ENCODE results near the gene DNAI2. TPM values are rescaled to one million over a fixed set of nuclear protein-coding genes. Genes with fewer than 3 reads are reported as not detected.

The DNAI2 gene, protein sequence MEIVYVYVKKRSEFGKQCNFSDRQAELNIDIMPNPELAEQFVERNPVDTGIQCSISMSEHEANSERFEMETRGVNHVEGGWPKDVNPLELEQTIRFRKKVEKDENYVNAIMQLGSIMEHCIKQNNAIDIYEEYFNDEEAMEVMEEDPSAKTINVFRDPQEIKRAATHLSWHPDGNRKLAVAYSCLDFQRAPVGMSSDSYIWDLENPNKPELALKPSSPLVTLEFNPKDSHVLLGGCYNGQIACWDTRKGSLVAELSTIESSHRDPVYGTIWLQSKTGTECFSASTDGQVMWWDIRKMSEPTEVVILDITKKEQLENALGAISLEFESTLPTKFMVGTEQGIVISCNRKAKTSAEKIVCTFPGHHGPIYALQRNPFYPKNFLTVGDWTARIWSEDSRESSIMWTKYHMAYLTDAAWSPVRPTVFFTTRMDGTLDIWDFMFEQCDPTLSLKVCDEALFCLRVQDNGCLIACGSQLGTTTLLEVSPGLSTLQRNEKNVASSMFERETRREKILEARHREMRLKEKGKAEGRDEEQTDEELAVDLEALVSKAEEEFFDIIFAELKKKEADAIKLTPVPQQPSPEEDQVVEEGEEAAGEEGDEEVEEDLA
- total RNA-seq, result not detected
- long read RNA-seq, result 0 reads

DNA sequence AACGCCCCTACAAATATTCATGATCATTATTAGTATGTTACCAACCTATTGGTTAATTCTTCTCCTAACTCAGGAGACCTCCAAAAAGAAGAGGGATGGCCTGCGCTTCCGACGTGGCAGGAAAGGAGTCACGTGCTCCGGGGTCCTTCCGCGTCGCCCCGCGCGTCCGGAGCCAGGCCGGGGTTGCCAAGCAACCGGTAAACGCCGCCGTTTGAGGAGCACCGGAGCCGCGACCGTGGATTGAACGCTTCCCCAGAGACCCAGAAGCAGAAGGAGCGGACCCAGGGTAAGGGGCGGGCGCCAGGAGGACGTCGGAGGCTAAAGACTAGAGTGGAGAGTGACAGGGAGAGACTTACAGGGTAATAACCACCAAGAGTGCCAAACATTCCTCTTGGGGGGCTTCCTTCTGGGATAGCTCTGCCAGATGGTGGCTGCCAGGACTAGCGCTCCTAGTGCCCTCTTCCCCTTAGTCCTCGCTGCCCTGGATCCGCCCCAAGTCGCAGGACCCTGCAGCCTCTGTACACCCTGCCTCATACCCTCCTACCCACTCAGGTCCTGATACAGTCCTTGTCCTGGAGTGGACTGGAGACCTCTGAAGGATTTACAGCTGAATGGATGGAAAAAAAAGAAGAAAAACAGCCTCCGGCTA, at the start of gene DNAI2:
Gene DNAI2, plus strand, starts transcription at position 175 of the 649 bp plus-strand sequence. CDS start 7,584 bp downstream, outside the sequence.
- no peak for ATAC-seq (ENCODE audit: poor library complexity)
- intact Hi-C loops (cut with DNase I), result no loop called here
- peak; percentile 54 for DNase-seq

DNA sequence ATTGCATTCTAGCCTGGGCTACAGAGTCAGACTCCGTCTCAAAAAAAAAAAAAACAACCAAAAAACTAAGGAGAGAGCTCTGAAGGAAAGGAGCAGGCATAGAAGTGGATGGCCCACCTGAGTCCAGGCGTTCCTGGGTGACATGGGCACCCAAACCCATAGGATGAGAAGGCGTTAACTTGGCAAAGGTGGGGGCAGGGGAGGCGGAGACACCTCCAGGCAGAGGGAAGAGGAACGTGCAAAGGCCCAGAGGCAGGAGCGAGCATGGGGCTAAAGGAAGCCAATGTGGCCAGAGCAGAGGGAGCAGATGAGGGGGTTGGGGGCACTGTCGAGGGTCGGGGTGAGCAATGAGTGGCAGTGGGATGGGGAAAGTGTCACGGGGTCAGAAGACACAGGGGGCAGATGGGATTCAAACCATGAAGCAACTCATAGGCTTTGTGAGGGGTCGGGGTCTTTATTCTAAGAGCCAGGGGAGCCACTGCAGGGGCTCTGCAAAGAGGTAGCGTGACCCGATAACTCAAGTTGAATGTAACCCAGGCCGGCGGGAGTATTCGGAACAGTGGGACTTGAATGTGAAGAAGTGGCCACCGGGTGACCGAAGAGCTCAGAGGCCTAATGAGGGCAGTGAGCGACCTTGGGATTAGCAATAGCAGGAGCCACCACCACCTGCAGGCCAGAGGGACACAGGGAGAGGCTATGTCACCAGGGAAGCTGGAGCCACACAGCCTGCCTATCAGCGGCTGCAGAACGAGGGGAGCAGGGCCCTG, 48.9 kb upstream of the DNAI2 start:
- DNase-seq (no peak), ATAC-seq (ENCODE audit: poor library complexity) (no peak)
- intact Hi-C loops (cut with DNase I), result no loop called here

DNA sequence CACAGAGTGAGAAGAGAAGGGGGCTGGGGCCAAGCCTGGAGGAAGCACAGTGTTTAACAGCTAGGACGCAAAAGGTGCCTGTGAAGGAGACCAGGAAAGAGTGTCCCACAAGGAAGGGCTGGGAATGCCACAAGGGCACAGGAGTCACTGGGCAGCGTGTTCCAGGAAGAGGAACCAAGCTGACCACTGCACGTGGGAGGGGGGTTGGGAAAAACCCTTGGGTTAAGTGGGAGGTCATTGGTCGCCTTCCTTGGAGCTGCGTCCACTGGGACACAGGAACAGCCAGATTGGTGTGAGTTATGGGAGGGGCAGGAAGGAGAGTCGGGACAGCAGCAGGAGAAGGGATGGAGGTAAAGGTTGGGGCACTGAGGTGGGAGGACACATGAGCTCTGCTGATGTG, 47.8 kb upstream of the DNAI2 start:
- intact Hi-C loops (cut with DNase I), result no loop called here
- ATAC-seq (ENCODE audit: poor library complexity) (no peak), DNase-seq (no peak)

DNA sequence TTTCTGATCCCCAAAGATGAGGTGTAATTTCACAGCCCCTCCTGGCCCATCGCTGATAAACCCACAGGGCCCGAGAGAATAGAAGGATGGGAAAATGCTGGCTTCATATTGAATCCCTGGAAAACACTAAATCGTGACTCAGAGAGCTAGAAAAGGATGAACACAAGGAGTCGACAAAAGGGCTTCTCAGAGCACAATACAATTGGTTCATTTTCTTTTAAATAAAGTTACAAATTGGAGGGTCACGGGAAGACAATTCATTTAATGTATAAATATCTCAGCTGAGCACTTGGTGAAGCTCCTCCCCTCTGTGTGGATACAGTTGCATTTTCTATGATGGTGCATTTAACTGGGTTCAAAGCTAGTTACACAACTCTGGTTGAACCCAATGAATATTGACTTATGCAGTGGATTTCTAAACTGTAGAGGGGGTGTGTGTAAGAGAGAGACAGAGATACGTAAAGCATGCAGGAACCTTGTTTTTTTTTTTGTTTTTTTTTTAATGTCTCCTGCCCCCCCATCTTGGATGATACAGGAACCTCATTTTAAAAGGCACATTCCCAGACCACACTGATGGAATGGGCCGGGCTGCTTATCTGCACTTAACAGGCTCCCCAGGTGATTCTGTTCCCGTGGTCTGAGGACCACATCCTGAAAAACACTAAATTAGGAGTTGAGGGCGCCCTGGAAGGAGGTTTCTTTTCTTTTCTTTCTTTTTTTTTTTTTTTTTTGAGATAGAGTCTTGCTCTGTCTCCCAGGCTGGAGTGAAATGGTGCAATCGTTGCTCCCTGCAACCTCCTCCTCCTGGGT, 46.6 kb upstream of the DNAI2 start:
- ATAC-seq (ENCODE audit: poor library complexity) (no peak), DNase-seq (no peak)
- intact Hi-C loops (cut with DNase I), result no loop called here

DNA sequence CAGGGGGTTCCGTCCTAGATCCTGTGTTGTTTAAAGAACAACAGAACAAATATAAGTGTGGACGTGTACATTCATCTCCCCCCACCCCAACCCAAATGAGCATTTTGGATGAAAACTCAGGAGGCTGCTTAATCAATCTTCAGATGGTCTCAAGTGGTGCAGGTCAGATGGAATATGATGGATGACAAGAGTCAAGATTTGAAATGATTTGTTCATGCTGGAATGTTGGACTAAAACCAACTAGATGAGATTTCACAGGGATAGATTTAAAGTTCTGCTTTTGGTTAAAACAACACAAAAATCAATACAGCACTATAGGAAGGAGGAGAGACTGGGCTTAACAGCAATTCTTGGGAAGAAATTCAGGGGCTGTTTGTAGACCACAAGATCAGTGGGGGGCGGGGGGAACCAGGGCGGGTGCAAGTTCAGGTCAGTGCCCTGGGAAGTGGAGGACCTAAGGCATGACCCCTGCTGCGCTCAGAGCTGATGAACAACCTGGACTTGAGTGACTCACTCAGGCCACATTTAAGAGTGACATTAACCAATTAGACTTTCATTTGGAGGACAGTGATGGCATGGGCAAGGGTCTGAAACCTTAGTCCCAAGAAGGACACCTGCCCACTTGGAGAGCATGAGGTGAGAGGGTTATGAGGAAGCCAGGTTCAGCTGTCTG, 45.6 kb upstream of the DNAI2 start:
- no peak for DNase-seq
- ATAC-seq (ENCODE audit: poor library complexity), result no peak
- intact Hi-C loops (cut with DNase I), result no loop called here

DNA sequence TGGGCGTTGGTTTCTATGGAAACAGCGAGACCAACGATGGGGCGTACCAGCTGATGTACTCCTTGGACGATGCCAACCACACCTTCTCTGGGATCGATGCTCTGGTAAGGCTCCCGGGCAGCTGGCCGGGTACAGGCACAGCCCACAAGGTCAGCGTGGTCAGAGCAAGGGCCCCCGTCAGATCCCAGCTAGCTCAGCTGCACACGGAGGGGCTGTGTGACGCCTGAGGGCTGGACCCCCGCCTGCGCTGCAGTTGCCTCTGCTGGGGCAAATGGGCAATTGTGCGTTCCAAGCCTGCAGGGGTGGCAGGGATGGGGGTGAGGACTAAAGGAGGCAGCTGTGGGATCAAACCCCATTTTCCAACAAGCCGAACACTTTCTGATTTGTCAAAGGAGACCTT, 43.1 kb upstream of the DNAI2 start:
- no peak for ATAC-seq (ENCODE audit: poor library complexity)
- no peak for DNase-seq
- intact Hi-C loops (cut with DNase I), result no loop called here

DNA sequence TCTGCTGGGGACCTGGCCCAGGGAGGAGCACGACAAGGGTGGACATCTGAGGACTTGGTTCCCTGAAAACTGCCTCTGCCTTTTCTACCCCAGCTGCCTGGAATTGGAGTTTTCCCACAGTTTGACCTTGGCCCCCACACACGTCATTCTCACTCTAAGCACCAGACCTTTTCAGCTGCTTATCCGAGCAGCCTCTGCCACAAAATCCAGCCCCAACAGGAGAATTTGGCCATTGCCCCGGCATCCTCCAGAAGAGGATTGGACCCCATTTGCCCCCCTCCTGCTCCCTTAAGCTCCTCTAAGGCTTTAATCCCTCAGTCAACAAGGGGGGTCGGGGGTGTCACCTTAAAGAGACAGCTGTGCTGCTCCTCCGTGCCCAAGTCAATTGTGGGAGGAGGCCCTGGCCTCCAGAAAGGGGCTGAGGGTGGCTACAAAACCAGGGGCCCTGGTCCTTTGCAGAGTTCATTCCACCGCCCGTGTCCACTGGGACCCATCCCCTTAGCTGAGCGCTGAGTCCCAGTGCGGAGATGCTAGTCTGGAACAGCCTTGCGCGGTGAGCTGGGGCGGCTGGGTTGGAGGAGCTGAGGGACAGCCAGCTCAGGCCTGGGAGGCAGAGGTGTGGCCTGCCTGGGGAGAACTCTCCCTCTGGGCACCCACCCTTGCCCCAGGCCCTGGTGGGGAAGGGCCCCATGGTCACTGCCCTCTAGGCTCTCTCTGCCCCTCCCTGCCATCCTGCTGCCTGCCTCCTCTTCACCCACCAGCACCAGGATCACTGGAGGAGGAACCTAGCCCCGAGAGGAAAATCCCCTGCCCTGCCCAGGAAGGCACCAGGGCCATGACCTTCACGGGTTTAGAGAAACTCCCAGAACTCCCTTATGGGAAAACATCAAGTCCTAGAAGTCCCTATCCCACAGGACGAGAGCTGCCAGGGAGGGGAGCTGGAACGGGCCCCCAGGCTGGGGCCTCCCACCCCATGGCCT, 41.8 kb upstream of the DNAI2 start:
- ATAC-seq (ENCODE audit: poor library complexity) (no peak), DNase-seq (no peak)
- intact Hi-C loops (cut with DNase I), result no loop called here

DNA sequence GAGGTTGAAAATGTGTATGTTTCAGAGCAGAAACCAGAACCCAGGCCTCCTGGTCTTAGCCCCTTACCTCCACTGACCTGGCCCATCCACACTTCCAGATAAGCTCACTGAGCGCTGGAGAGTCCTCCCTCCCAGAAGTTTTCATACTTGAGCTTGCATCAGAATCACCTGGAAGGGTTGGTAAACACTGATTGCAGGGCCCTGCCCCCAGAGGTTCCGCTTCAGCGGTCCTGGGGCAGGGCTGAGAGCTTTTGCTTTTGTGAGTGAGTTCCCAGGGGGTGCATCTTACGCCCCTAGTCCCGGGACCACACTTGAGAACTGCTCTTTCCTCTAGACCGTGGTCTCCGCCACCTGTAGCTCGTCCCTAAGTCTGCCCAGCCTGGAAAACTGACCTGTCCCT, 40.1 kb upstream of the DNAI2 start:
- intact Hi-C loops (cut with DNase I), result no loop called here
- DNase-seq, result no peak
- no peak for ATAC-seq (ENCODE audit: poor library complexity)

DNA sequence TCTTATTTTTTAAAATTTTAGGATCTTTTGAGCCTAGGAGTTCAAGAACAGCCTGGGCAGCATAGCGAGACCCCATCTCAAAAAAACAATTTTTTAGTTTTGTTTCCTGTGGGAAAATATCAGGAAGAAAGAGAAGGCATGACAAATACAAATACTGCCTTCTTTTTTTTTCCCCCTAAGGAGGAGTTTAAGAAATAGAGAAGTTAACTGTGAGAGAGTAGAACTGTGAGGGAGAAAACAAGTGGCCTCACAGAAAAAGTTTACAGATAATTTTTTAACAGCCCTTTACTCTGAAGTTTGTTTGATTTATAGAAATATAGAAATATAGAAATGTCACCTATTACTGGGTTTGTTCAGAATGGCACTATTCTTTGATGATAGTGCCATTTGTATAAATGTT, 39.5 kb upstream of the DNAI2 start:
- intact Hi-C loops (cut with DNase I), result no loop called here
- ATAC-seq (ENCODE audit: poor library complexity), result no peak

DNA sequence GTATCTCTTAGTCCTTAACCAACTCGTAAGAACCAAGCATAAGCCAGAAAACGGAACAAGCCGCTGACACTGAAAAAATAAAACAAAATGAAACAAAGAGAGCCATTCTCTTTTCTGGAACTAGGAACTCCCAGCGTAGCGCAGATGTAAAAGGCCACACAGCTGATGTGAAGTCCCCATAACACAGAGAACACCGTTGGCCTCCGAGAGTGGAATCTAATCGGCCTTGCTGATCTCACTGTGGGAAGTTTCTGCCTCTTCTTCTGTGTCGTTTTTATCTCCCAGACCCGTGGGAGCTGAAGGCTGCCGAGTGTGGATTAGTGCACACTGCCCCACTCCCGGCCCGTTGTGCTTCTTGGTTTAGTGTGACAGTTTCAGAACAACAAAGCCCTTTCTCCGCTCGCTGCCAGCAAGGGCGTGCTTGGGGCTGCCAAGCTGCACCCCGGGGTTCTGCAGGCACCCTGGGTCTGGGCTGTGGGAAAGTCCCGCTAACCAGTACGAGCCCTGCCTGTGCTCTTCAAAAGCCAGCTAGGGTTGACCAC, 38.9 kb upstream of the DNAI2 start:
- ATAC-seq (ENCODE audit: poor library complexity), result peak; percentile 47
- intact Hi-C loops (cut with DNase I), result no loop called here
- no peak for DNase-seq

More for the DNA sequence above, 39.5 kb upstream of the DNAI2 start:
- no peak for DNase-seq

DNA sequence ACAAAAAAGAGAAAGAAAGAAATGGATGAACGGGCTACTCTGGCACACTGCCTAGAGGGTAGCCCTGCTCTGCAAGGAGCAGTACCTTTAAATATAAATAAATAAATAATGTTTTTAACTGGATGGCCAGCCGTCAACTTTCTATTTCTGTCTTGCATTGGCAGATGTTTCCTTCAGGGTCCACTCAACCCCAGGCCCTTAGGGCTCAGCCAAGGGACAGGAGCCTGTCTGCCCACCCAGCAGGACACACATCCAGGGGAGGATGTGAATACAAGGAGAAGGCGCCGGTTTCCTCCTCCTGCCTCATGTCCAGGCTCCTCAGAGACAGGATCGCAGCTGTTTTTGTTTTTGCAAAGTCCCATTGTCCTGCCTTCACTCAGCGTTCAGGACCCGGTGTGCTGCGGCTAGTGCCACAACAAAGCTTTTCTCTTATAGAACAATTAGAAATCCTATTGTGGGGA, 38.1 kb upstream of the DNAI2 start:
- no peak for DNase-seq
- intact Hi-C loops (cut with DNase I), result no loop called here
- peak; percentile 35 for ATAC-seq (ENCODE audit: poor library complexity)

DNA sequence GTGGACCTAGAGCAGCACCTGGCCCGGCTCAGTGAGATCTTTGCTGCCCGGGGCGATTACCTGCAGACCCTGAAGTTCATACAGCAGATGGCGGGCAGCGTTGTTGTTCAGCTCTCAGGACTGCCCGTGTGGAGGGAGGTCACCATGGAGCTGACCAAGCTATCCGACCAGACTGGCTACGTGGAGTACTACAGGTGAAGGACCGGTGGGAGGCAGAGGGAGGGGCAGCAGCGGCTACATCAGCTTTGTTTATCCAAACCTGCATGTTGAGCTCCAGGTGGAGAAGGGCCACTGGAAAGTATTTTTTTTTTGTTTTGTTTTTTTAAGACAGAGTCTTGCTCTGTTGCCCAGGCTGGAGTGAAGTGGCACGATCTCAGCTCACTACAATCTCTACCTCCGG, 36.7 kb upstream of the DNAI2 start:
- no peak for ATAC-seq (ENCODE audit: poor library complexity)
- no peak for DNase-seq
- intact Hi-C loops (cut with DNase I), result no loop called here

DNA sequence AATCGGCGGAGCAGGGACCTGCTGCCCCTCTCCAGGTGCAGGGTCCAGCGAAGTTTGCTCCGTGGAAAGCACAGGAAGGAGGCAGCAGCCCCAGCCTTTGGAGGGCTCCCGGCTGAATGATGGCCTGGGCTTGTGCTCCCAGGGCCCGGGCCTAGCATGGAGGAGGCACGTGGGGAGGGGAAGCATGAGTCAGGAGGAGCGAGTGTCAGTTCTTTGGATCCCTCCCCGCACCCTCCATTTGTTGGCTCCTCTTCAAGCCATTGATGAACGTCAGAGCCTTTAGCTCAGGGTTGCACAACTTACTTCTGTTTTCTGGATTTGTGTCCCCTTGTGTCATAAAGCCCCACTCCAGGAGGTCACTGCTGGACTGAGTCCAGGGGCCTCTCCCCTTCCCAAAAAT, 34.9 kb upstream of the DNAI2 start:
- no peak for ATAC-seq (ENCODE audit: poor library complexity)
- intact Hi-C loops (cut with DNase I), result no loop called here
- DNase-seq, result no peak

DNA sequence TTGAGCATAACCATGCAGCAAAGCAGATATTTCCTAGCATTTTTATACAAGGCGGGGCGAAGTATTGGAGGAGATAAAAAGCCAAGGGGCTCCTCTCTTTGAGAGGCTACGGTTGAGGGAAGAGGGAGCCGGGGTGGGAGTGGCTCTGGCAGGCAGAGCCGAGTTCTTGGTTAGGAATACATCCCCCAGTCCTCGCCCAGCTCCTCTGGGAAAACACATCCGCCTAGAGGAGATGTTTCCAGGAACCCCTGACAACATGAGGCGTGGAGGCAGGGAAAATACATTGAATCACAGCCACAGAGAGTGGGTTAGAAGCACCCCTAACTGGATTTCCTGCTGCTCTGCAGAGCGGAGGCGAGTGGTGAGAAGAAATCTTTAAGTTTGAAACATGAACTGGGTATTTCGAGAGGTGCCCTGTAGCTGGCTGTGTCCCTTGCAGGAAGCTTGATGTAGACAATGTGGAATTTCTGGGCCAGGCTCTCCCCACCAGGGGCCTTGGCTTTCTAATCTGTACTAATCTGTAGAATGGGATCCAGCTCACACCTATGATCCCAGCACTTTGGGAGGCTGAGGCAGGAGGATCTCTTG, 33.3 kb upstream of the DNAI2 start:
- intact Hi-C loops (cut with DNase I), result no loop called here
- ATAC-seq (ENCODE audit: poor library complexity), result no peak
- DNase-seq, result peak; percentile 57

DNA sequence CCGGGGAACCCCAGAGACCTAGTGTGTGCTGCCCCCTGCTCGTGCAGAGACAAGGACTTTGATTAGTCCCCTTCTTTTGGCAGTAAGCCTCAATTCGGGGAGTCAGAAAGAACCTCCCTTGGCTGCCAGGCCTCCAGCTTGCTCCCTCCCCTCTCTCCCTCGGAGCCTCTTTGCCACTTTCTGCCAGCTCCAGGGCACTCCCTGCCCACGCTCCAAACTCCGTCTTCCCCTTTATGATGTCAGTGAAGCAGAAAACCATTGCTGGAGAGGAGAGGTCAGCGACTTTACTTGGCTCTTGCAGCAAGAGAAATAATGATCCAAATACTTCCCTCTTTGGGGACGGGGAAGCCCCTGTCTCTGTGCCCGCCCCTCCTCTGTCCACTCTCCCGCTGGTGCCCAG, 32.6 kb upstream of the DNAI2 start:
- intact Hi-C loops (cut with DNase I), result no loop called here
- peak; percentile 35 for ATAC-seq (ENCODE audit: poor library complexity)

DNA sequence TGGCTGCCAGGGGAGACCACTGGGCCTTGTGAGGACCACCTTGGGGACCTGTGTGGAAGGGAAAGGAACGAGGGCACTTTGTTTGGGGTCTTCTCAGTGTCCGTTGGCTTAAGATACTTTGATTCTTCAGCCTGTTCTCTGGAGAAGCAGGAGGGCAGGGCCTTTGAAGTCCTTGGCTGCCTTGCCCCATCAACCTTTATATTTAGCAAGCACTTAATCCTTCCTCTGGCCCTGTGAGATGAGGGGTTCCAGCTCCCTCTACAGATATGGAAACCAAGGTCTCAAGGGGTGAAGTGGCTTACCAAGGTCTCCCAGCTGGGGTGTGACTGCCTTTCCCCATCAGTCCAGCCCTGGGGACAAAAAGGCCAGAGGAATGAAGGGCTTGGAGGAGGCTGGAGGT, 32.2 kb upstream of the DNAI2 start:
- intact Hi-C loops (cut with DNase I), result no loop called here
- ATAC-seq (ENCODE audit: poor library complexity) (peak; percentile 22), DNase-seq (no peak)

More for the DNA sequence above, 32.6 kb upstream of the DNAI2 start:
- DNase-seq, result no peak

Measured in Right ventricle myocardium superior (tissue), 1 donor.